IMR-90 (cell line): ENCODE results near the gene RASD2. TPM values are rescaled to one million over a fixed set of nuclear protein-coding genes. Genes with fewer than 3 reads are reported as not detected.

ENCODE experiments used
- ATAC-seq: fragments of 200-7000 bp; cut with Tn5 transposase; 2 replicates; pipeline ENCODE4 v1.9.1; 2020; ENCODE audit warnings: low read depth, mild to moderate bottlenecking, moderate library complexity
- BruUV-seq: library from RNA; stranded (reverse); fragments of 400-500 nt; replicated peaks from 2 replicates; lab custom pipeline; 2021; lab: Mats Ljungman, UMichigan
- CTCF ChIA-PET: fragments of 300-600 bp; formaldehyde crosslinking; extraction: SDS; loops from one replicate; lab custom pipeline; 2021; ENCODE audit warnings: antibody characterized with exemption; lab: Yijun Ruan, JAX
- POLR2A ChIA-PET: fragments of 300-600 bp; sonication (Branson Sonifier 250); formaldehyde crosslinking; loops from one replicate; lab custom pipeline; 2022; ENCODE audit warnings: antibody characterized with exemption; ENCODE audit not compliant: unreplicated experiment; lab: Charles Lee
- DNase-seq: peaks from one replicate; pipeline ENCODE4 v3.0.0; 2013
- H2AFZ ChIP-seq: replicated peaks from 2 replicates; pipeline ENCODE3; 2013; ENCODE audit warnings: low read length, mild to moderate bottlenecking; ENCODE audit not compliant: poor library complexity
- H2AK5ac ChIP-seq: 2 replicates; pipeline ENCODE4 v1.6.1; 2013; ENCODE audit warnings: low read depth, low read length, inconsistent platforms
- H2AK9ac ChIP-seq: replicated peaks from 2 replicates; pipeline ENCODE3; 2013; ENCODE audit warnings: mild to moderate bottlenecking, low read depth, low read length, moderate library complexity; ENCODE audit not compliant: poor library complexity
- H2BK120ac ChIP-seq: 2 replicates; pipeline ENCODE4 v1.6.1; 2013; ENCODE audit warnings: low read depth, low read length, inconsistent platforms
- H2BK15ac ChIP-seq: 3 replicates; pipeline ENCODE4 v1.6.1; 2013; ENCODE audit warnings: low read depth, low read length, inconsistent platforms
- H2BK20ac ChIP-seq: 2 replicates; pipeline ENCODE4 v1.6.1; 2013; ENCODE audit warnings: low read depth, mild to moderate bottlenecking, inconsistent platforms, low read length, moderate library complexity
- H2BK5ac ChIP-seq: 2 replicates; pipeline ENCODE4 v1.6.1; 2013; ENCODE audit warnings: mild to moderate bottlenecking, low read depth, low read length, inconsistent platforms; ENCODE audit not compliant: poor library complexity, severe bottlenecking
- H3K14ac ChIP-seq: replicated peaks from 2 replicates; pipeline ENCODE4 v1.6.1; 2013; ENCODE audit warnings: low read depth, low read length, inconsistent platforms
- H3K18ac ChIP-seq: 2 replicates; pipeline ENCODE4 v1.6.1; 2013; ENCODE audit warnings: low read depth, low read length, control low read depth
- H3K23ac ChIP-seq: 2 replicates; pipeline ENCODE4 v1.6.1; 2013; ENCODE audit warnings: low read depth, low read length, inconsistent platforms
- H3K27ac ChIP-seq: 2 replicates; pipeline ENCODE4 v1.5.1; 2013; ENCODE audit warnings: mild to moderate bottlenecking, control low read depth, low read length; ENCODE audit not compliant: insufficient read depth
- H3K27me3 ChIP-seq: 2 replicates; pipeline ENCODE4 v1.6.1; 2013; ENCODE audit warnings: low read length; ENCODE audit not compliant: control insufficient read depth, insufficient read depth
- H3K36me3 ChIP-seq: 2 replicates; pipeline ENCODE4 v1.6.1; 2013; ENCODE audit warnings: low read length, mixed read lengths; ENCODE audit not compliant: control insufficient read depth, insufficient read depth
- H3K4ac ChIP-seq: 2 replicates; pipeline ENCODE4 v1.6.1; 2013; ENCODE audit warnings: low read depth, low read length, inconsistent platforms
- H3K4me1 ChIP-seq: 2 replicates; pipeline ENCODE4 v1.6.1; 2013; ENCODE audit warnings: low read length, mixed read lengths; ENCODE audit not compliant: control insufficient read depth, insufficient read depth
- H3K4me2 ChIP-seq: 2 replicates; pipeline ENCODE4 v1.6.1; 2013; ENCODE audit warnings: low read depth, mild to moderate bottlenecking, control low read depth, low read length, moderate library complexity
- H3K4me3 ChIP-seq: 2 replicates; pipeline ENCODE4 v1.5.1; 2013; ENCODE audit warnings: low read depth, mild to moderate bottlenecking, control low read depth, low read length, moderate library complexity; ENCODE audit not compliant: insufficient read depth
- H3K56ac ChIP-seq: 2 replicates; pipeline ENCODE4 v1.6.1; 2013; ENCODE audit warnings: low read length, inconsistent platforms; ENCODE audit not compliant: insufficient read depth; ENCODE audit errors: extremely low read depth
- H3K79me1 ChIP-seq, 2 experiments: 2 replicates each; pipeline ENCODE4 v1.6.1; 2013; ENCODE audit warnings: low read length in 2 of 2, inconsistent platforms in 1 of 2, low read depth in 1 of 2
- H3K9ac ChIP-seq: 2 replicates; pipeline ENCODE4 v1.6.1; 2013; ENCODE audit warnings: low read depth, low read length, control low read depth
- H3K9me1 ChIP-seq: 2 replicates; pipeline ENCODE4 v1.6.1; 2013; ENCODE audit warnings: low read length, inconsistent platforms; ENCODE audit not compliant: insufficient read depth
- H3K9me3 ChIP-seq: 2 replicates; pipeline ENCODE4 v1.6.1; 2013; ENCODE audit warnings: low read length; ENCODE audit not compliant: control insufficient read depth, insufficient read depth
- H4K20me1 ChIP-seq: 2 replicates; pipeline ENCODE4 v1.6.1; 2013; ENCODE audit warnings: low read length, inconsistent platforms; ENCODE audit not compliant: insufficient read depth
- H4K5ac ChIP-seq: 2 replicates; pipeline ENCODE4 v1.6.1; 2013; ENCODE audit warnings: mild to moderate bottlenecking, low read depth, low read length, control low read depth
- H4K8ac ChIP-seq, 2 experiments: 2 replicates each; pipeline ENCODE4 v1.6.1; 2013; ENCODE audit warnings: low read depth in 2 of 2, low read length in 2 of 2, control low read depth in 1 of 2, inconsistent platforms in 1 of 2
- H4K91ac ChIP-seq: 2 replicates; pipeline ENCODE4 v1.6.1; 2013; ENCODE audit warnings: low read depth, low read length, inconsistent platforms; ENCODE audit not compliant: insufficient read depth
- ELK1 ChIP-seq: fragments of 150-350 bp; IDR thresholded peaks from 2 replicates; pipeline ENCODE4 v1.6.1; 2016; ENCODE audit warnings: low read depth, mild to moderate bottlenecking, low read length, moderate library complexity, borderline replicate concordance
- MAFK ChIP-seq: IDR thresholded peaks from 2 replicates; pipeline ENCODE4 v1.6.1; 2012; ENCODE audit warnings: low read depth, low read length, improper control_type of control experiment
- WGBS, 2 experiments: methylation state at CpG; one replicate each; pipeline versions ENCODE4 v1.1.5 to v1.1.7; 2013; ENCODE audit warnings: missing lambda C conversion rate in 2 of 2; ENCODE audit not compliant: insufficient read length in 1 of 2; ENCODE audit errors: extremely low coverage in 2 of 2; 5-methylcytosine and 5-hydroxymethylcytosine counted together
- dilution Hi-C: fragments of 300-500 bp; cut with HindIII; formaldehyde crosslinking; loops from one replicate; pipeline ENCODE4 v1.14.3; 2018; ENCODE audit warnings: low sequenced_read_pairs; ENCODE audit not compliant: unreplicated experiment
- in situ Hi-C: fragments of 300-500 bp; cut with MboI; formaldehyde crosslinking; loops from 3 replicates; pipeline ENCODE4 v1.14.3; 2019; ENCODE audit warnings: low sequenced_read_pairs, inconsistent platforms, mixed read lengths
- intact Hi-C: fragments of 100-400 bp; cut with micrococcal nuclease; formaldehyde crosslinking; loops from 2 replicates; pipeline ENCODE4 v1.10.0; 2022
- polyA plus RNA-seq, 3 experiments: library from polyadenylated mRNA; depleted of rRNA; stranded (reverse); fragments of >200 nt; gene quantifications; 2 replicates each; pipeline ENCODE4 v1.2.3, GENCODE V29; 2012; ENCODE audit warnings: low replicate concordance in 1 of 3
- total RNA-seq: library from RNA; depleted of rRNA; stranded (reverse); fragments of >200 nt; gene quantifications from 2 replicates; pipeline ENCODE4 v1.2.3, GENCODE V29; 2012
- TF ChIP-seq, protein P1 (sequence below): fragments of 150-350 bp; IDR thresholded peaks from 2 replicates; pipeline ENCODE4 v1.6.1; 2017; ENCODE audit warnings: mild to moderate bottlenecking, antibody characterized with exemption, low read length, low read depth

The RASD2 gene
- total and polyA plus RNA-seq, 2 of the 4 experiments (the other 2 are of a cell fraction): under 0.01 to 0.32 TPM

- H4K91ac ChIP-seq: no peak overlapping the region
- H2BK5ac ChIP-seq: no peak overlapping the region
- H2AK5ac ChIP-seq: no peak overlapping the region; the same call in 1 of the 2 replicates
- peak; percentile 21 for DNase-seq
- TF ChIP-seq MAFK: no peak
- TF ChIP-seq ELK1: no peak
- TF ChIP-seq, protein P1, sequence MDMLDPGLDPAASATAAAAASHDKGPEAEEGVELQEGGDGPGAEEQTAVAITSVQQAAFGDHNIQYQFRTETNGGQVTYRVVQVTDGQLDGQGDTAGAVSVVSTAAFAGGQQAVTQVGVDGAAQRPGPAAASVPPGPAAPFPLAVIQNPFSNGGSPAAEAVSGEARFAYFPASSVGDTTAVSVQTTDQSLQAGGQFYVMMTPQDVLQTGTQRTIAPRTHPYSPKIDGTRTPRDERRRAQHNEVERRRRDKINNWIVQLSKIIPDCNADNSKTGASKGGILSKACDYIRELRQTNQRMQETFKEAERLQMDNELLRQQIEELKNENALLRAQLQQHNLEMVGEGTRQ: peak; percentile 32; the same call in 1 of the 2 replicates
- no peak overlapping the region for H3K23ac ChIP-seq
- no CpG with 5 or more reads among the region's 5 CpGs for WGBS, 2 experiments
- H4K20me1 ChIP-seq: no peaks in the 10 kb centered on the region
- H3K4ac ChIP-seq: no peak overlapping the region
- no peak overlapping the region for H4K8ac ChIP-seq
- no peak overlapping the region for H3K4me2 ChIP-seq
- no peak overlapping the region for H3K56ac ChIP-seq
- peaks cover 6% of the 10 kb centered on the region for H3K9me3 ChIP-seq
- ATAC-seq: no peak
- no peak overlapping the region for H2AK9ac ChIP-seq
- no peak overlapping the region for H3K27ac ChIP-seq
- no peak overlapping the region for H2BK15ac ChIP-seq
- H3K18ac ChIP-seq: no peak overlapping the region
- in situ Hi-C loops (no loop called here), intact Hi-C loops (no loop called here), dilution Hi-C loops (no loop called here)
- no peaks in the 10 kb centered on the region for H3K36me3 ChIP-seq
- peaks cover 10% of the 10 kb centered on the region; the same call in 1 of the 2 replicates for H3K9me1 ChIP-seq
- no peaks in the 10 kb centered on the region for H3K79me1 ChIP-seq
- no TSS peak for BruUV-seq
- H3K4me1 ChIP-seq: peaks cover 11% of the 10 kb centered on the region
- no peak overlapping the region for H3K9ac ChIP-seq
- no peak overlapping the region for H2BK120ac ChIP-seq
- H2BK20ac ChIP-seq: no peak overlapping the region
- H3K4me3 ChIP-seq: no peak overlapping the region
- H2AFZ ChIP-seq: no peak overlapping the region
- no peaks in the 10 kb centered on the region for H3K27me3 ChIP-seq
- POLR2A ChIA-PET: no interaction called here
- CTCF ChIA-PET: no interaction called here
- H4K5ac ChIP-seq: no peak overlapping the region
- no peak overlapping the region for H3K14ac ChIP-seq
These were observed 16.0 kb downstream of the RASD2 start for GRCh38 chr22:35556666-35557065.
